HG02840 (cell line): ENCODE measurements around the gene KCNJ15.
"Not testable (repeated sequence)": the region's sequence is repeated elsewhere in the genome, so short reads cannot be mapped to it uniquely, and the experiment has no call there.

ENCODE experiments used
- ATAC-seq: cut with Tn5 transposase; IDR thresholded peaks from one replicate; pipeline ENCODE4 v1.9.1; 2021; ENCODE audit warnings: mild to moderate bottlenecking, moderate library complexity, moderate number of reproducible peaks; ENCODE audit not compliant: unreplicated experiment, low FRiP score

The KCNJ15 gene

GRCh38 chr21:38256599-38257302 is at the start of gene KCNJ15:
Gene KCNJ15, plus strand, starts transcription at chr21:38256991. Its CDS starts 42,271 bp downstream, at chr21:38299262.
- no peak for ATAC-seq

- ATAC-seq, result no peak
Measured at GRCh38 chr21:38208118-38208517, 48.7 kb upstream of the KCNJ15 start.

- no peak for ATAC-seq
Measured at GRCh38 chr21:38211321-38211720, 45.5 kb upstream of the KCNJ15 start.

- no peak for ATAC-seq
Measured at GRCh38 chr21:38212706-38213105, 44.1 kb upstream of the KCNJ15 start.

GRCh38 chr21:38219049-38219628 is 37.7 kb upstream of the KCNJ15 start:
- no peak for ATAC-seq

- no peak for ATAC-seq
Measured at GRCh38 chr21:38220270-38220737, 36.5 kb upstream of the KCNJ15 start.

GRCh38 chr21:38221594-38221993 is 35.2 kb upstream of the KCNJ15 start:
- no peak for ATAC-seq

GRCh38 chr21:38223893-38224540 is 32.8 kb upstream of the KCNJ15 start:
- ATAC-seq, result no peak

- ATAC-seq, result no peak
Measured at GRCh38 chr21:38227401-38227800, 29.4 kb upstream of the KCNJ15 start.

GRCh38 chr21:38228115-38228514 is 28.7 kb upstream of the KCNJ15 start:
- no peak for ATAC-seq

- ATAC-seq, result no peak
Measured at GRCh38 chr21:38228537-38228936, 28.3 kb upstream of the KCNJ15 start.

GRCh38 chr21:38229260-38229877 is 27.4 kb upstream of the KCNJ15 start:
- no peak for ATAC-seq

GRCh38 chr21:38234395-38235142 is 22.2 kb upstream of the KCNJ15 start:
- no peak for ATAC-seq

- not testable (repeated sequence) for ATAC-seq
Measured at GRCh38 chr21:38235251-38235650, 21.5 kb upstream of the KCNJ15 start.

- no peak for ATAC-seq
Measured at GRCh38 chr21:38236232-38236631, 20.6 kb upstream of the KCNJ15 start.

GRCh38 chr21:38239672-38240071 is 17.1 kb upstream of the KCNJ15 start:
- no peak for ATAC-seq

GRCh38 chr21:38240129-38240528 is 16.7 kb upstream of the KCNJ15 start:
- ATAC-seq, result no peak

GRCh38 chr21:38241029-38241740 is 15.6 kb upstream of the KCNJ15 start:
- no peak for ATAC-seq

GRCh38 chr21:38242061-38242460 is 14.7 kb upstream of the KCNJ15 start:
- no peak for ATAC-seq
